K562 (cell line): Measurements from ENCODE around the gene AHI1. TPM values are rescaled to one million over a fixed set of nuclear protein-coding genes. Genes with fewer than 3 reads are reported as not detected.

ENCODE experiments used
- DDX20 ChIP-seq: fragments of 450-650 bp; IDR thresholded peaks from 2 replicates; pipeline ENCODE4 v1.6.1; 2016; ENCODE audit warnings: missing genetic modification characterization, low read depth, mild to moderate bottlenecking, missing compliant biosample characterization, moderate library complexity
- DPF2 ChIP-seq: fragments of 450-650 bp; IDR thresholded peaks from 2 replicates; pipeline ENCODE4 v1.6.1; 2016
- FOXJ2 ChIP-seq: fragments of 200-800 bp; sonication (Bioruptor generic); IDR thresholded peaks from 2 replicates; pipeline ENCODE4 v1.6.1; 2016; ENCODE audit warnings: missing genetic modification characterization, missing compliant biosample characterization
- JUN ChIP-seq, 2 experiments: sonication (generic) in 1 of 2; formaldehyde crosslinking in 1 of 2; IDR thresholded peaks; 2 replicates each; pipeline versions ENCODE4 v1.6.1 to v1.8.0; 2012 to 2022; ENCODE audit warnings: borderline replicate concordance in 2 of 2, mild to moderate bottlenecking in 2 of 2, improper control_type of control experiment in 1 of 2, low read depth in 1 of 2, low read length in 1 of 2, missing genetic modification reagents in 1 of 2
- L3MBTL2 ChIP-seq: fragments of 450-650 bp; IDR thresholded peaks from 2 replicates; pipeline ENCODE4 v1.6.1; 2016; ENCODE audit warnings: mild to moderate bottlenecking, moderate library complexity
- MEF2D ChIP-seq: conservative IDR thresholded peaks from 2 replicates; pipeline ENCODE4 v1.6.1; 2016; ENCODE audit warnings: low read depth, missing genetic modification characterization, missing compliant biosample characterization
- NCOR1 ChIP-seq: fragments of 450-650 bp; IDR thresholded peaks from 2 replicates; pipeline ENCODE4 v1.6.1; 2016; ENCODE audit warnings: mild to moderate bottlenecking, moderate library complexity
- NELFE ChIP-seq: IDR thresholded peaks from 2 replicates; pipeline ENCODE4 v1.6.1; 2011; ENCODE audit warnings: mild to moderate bottlenecking; ENCODE audit not compliant: insufficient read depth, insufficient read length
- RFX1 ChIP-seq: fragments of 450-650 bp; IDR thresholded peaks from 2 replicates; pipeline ENCODE4 v1.6.1; 2016; ENCODE audit warnings: mild to moderate bottlenecking, moderate library complexity
- RFX7 ChIP-seq: fragments of 250-450 bp; sonication (Bioruptor Pico); IDR thresholded peaks from 2 replicates; pipeline ENCODE4 v1.5.1; 2021; ENCODE audit warnings: mild to moderate bottlenecking
- STAT5B ChIP-seq: fragments of 250-450 bp; sonication (Bioruptor Pico); IDR thresholded peaks from 2 replicates; pipeline ENCODE4 v1.8.0; 2021; ENCODE audit warnings: mild to moderate bottlenecking, inconsistent platforms
- TCF3 ChIP-seq: sonication (generic); formaldehyde crosslinking; IDR thresholded peaks from 2 replicates; pipeline ENCODE4 v1.4.0; 2020; ENCODE audit warnings: mild to moderate bottlenecking, missing genetic modification reagents
- TCF7 ChIP-seq: sonication (generic); IDR thresholded peaks from 2 replicates; pipeline ENCODE4 v1.6.1; 2016; ENCODE audit warnings: antibody characterized with exemption, borderline replicate concordance
- ZFP30 ChIP-seq: fragments of 250-450 bp; sonication (Bioruptor Pico); IDR thresholded peaks from 2 replicates; pipeline ENCODE4 v1.8.0; 2022; ENCODE audit warnings: moderate library complexity, mild to moderate bottlenecking, inconsistent platforms, borderline replicate concordance
- ZNF311 ChIP-seq: fragments of 250-450 bp; sonication (Bioruptor Pico); IDR thresholded peaks from 2 replicates; pipeline ENCODE4 v1.4.0; 2020; ENCODE audit warnings: mild to moderate bottlenecking, moderate library complexity
- ZNF431 ChIP-seq: sonication (generic); formaldehyde crosslinking; IDR thresholded peaks from 2 replicates; pipeline ENCODE4 v1.8.0; 2022; ENCODE audit warnings: mild to moderate bottlenecking, missing genetic modification reagents
- ZNF717 ChIP-seq: fragments of 250-450 bp; sonication (Bioruptor Pico); IDR thresholded peaks from 2 replicates; pipeline ENCODE4 v1.5.0; 2021
- ZNF778 ChIP-seq: fragments of 450-650 bp; formaldehyde crosslinking; IDR thresholded peaks from 2 replicates; pipeline ENCODE4 v1.4.0; 2020; ENCODE audit warnings: mild to moderate bottlenecking, moderate library complexity
- polyA plus RNA-seq, 8 experiments: library from polyadenylated mRNA; depleted of rRNA in 4 of 8; stranded (reverse) in 5 of 8; unstranded in 3 of 8; fragments of >200 nt; fragmentation: Nextera tagmentation in 2 of 8; fragmentation: Illumina TruSeq in 1 of 8; extraction: Ambion mirVana in 2 of 8; extraction: Trizol in 1 of 8; gene quantifications; 2 replicates each; pipeline versions ENCODE4 v1.2.1 to v1.2.3, GENCODE V29; 2011 to 2014; ENCODE audit warnings: inconsistent platforms in 1 of 8, missing spikeins in 1 of 8
- total RNA-seq, 7 experiments: library from RNA; depleted of rRNA in 6 of 7; stranded (reverse); fragments of >200 nt in 6 of 7; fragmentation: Illumina TruSeq in 2 of 7; extraction: Trizol in 2 of 7; gene quantifications; 2 replicates each; pipeline versions ENCODE4 v1.2.1 to v1.2.3, GENCODE V29; 2011 to 2021; ENCODE audit warnings: low replicate concordance in 1 of 7
- TF ChIP-seq, protein P1 (sequence below): fragments of 450-650 bp; IDR thresholded peaks from 2 replicates; pipeline ENCODE4 v1.7.0; 2016; ENCODE audit warnings: borderline replicate concordance
- TF ChIP-seq, protein P2 (sequence below): sonication (generic); formaldehyde crosslinking; IDR thresholded peaks from 2 replicates; pipeline ENCODE4 v1.8.0; 2022; ENCODE audit warnings: mild to moderate bottlenecking, missing genetic modification reagents
- TF ChIP-seq, protein P3 (sequence below): fragments of 450-650 bp; formaldehyde crosslinking; IDR thresholded peaks from 2 replicates; pipeline ENCODE4 v1.4.0; 2020; ENCODE audit warnings: mild to moderate bottlenecking, moderate library complexity
- TF ChIP-seq, protein P4 (sequence below): fragments of 450-650 bp; formaldehyde crosslinking; IDR thresholded peaks from 2 replicates; pipeline ENCODE4 v1.4.0; 2022; ENCODE audit warnings: missing genetic modification characterization

AHI1 gene
- total and polyA plus RNA-seq, 9 of the 15 experiments (the other 6 are each of a cell fraction or from before 2014, with no cell fraction given): 24.7 to 54.9 (median 32.2) TPM

DNA sequence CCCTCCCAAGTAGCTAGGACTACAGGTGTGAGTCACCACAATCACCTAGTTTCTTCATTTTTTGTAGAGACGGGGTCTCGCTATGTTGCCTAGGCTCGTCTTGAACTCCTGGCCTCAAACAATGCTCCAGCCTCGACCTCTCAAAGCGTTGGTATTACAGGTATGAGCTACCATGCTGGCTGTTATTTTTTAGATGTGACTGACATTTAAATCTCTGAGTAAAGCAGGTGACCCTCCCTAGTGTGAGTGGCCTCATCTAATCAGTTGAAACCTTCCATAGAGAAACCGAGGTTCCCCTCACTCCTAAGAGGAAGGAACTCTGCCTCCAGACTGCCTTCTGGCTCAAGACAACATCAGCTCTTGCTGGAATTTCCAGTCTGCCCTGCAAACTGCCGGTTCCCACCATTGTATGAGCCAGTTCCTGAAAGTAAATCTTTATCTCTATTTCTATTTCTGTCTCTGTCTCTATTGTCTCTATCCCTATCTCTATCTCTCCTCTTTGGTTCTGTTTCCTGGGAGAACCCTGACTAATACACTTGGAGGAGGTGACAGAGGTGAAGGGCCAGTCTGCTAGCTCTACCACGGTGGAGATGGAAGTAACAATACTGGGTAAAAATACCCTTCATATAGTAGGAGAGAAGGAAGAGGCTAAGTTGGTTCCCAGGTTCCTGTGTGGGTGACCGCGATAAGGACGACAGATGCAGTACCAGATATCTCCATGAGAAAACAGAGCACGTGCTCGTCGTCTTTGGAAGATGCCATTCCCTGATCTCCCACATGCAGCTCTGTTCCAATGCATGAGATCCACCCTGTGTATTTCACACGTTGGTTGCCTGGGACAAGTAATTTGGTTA, 235.4 kb downstream of the AHI1 start (continued):
- TF ChIP-seq, protein P1, sequence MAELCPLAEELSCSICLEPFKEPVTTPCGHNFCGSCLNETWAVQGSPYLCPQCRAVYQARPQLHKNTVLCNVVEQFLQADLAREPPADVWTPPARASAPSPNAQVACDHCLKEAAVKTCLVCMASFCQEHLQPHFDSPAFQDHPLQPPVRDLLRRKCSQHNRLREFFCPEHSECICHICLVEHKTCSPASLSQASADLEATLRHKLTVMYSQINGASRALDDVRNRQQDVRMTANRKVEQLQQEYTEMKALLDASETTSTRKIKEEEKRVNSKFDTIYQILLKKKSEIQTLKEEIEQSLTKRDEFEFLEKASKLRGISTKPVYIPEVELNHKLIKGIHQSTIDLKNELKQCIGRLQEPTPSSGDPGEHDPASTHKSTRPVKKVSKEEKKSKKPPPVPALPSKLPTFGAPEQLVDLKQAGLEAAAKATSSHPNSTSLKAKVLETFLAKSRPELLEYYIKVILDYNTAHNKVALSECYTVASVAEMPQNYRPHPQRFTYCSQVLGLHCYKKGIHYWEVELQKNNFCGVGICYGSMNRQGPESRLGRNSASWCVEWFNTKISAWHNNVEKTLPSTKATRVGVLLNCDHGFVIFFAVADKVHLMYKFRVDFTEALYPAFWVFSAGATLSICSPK: no peak
- peak; percentile 20; the same call in 1 of the 2 replicates for TF ChIP-seq NCOR1
- TF ChIP-seq ZNF778: no peak
- TF ChIP-seq, protein P2, sequence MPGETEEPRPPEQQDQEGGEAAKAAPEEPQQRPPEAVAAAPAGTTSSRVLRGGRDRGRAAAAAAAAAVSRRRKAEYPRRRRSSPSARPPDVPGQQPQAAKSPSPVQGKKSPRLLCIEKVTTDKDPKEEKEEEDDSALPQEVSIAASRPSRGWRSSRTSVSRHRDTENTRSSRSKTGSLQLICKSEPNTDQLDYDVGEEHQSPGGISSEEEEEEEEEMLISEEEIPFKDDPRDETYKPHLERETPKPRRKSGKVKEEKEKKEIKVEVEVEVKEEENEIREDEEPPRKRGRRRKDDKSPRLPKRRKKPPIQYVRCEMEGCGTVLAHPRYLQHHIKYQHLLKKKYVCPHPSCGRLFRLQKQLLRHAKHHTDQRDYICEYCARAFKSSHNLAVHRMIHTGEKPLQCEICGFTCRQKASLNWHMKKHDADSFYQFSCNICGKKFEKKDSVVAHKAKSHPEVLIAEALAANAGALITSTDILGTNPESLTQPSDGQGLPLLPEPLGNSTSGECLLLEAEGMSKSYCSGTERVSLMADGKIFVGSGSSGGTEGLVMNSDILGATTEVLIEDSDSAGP (CRISPR knock-in tag): 0 out of 2 replicates have a peak, but pooled peaks have one; percentile 20
- TF ChIP-seq NELFE: no peak
- TF ChIP-seq, protein P3, sequence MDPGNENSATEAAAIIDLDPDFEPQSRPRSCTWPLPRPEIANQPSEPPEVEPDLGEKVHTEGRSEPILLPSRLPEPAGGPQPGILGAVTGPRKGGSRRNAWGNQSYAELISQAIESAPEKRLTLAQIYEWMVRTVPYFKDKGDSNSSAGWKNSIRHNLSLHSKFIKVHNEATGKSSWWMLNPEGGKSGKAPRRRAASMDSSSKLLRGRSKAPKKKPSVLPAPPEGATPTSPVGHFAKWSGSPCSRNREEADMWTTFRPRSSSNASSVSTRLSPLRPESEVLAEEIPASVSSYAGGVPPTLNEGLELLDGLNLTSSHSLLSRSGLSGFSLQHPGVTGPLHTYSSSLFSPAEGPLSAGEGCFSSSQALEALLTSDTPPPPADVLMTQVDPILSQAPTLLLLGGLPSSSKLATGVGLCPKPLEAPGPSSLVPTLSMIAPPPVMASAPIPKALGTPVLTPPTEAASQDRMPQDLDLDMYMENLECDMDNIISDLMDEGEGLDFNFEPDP (CRISPR knock-in tag): no peak
- no peak for TF ChIP-seq ZFP30 (CRISPR knock-in tag)
- no peak for TF ChIP-seq STAT5B (CRISPR knock-in tag)
- peak; percentile 64 for TF ChIP-seq TCF3 (CRISPR knock-in tag)
- peak; percentile 88 for TF ChIP-seq MEF2D (tag)
- no peak for TF ChIP-seq TCF7
- TF ChIP-seq ZNF431: peak; percentile 40; the same call in 1 of the 2 replicates
- TF ChIP-seq L3MBTL2: peak; percentile 97
- no peak for TF ChIP-seq RFX1
- TF ChIP-seq ZNF717 (CRISPR knock-in tag): no peak
- TF ChIP-seq JUN (IDR thresholded peaks at IDR 0.05; ENCODE audit: borderline replicate concordance, low read depth, low read length): no peak
- TF ChIP-seq JUN (CRISPR knock-in tag; IDR thresholded peaks at IDR 0.05; ENCODE audit: borderline replicate concordance): no peak
- no peak for TF ChIP-seq RFX7 (CRISPR knock-in tag)
- TF ChIP-seq DPF2: peak; percentile 59
- TF ChIP-seq, protein P4, sequence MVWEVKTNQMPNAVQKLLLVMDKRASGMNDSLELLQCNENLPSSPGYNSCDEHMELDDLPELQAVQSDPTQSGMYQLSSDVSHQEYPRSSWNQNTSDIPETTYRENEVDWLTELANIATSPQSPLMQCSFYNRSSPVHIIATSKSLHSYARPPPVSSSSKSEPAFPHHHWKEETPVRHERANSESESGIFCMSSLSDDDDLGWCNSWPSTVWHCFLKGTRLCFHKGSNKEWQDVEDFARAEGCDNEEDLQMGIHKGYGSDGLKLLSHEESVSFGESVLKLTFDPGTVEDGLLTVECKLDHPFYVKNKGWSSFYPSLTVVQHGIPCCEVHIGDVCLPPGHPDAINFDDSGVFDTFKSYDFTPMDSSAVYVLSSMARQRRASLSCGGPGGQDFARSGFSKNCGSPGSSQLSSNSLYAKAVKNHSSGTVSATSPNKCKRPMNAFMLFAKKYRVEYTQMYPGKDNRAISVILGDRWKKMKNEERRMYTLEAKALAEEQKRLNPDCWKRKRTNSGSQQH (CRISPR knock-in tag): no peak
- no peak for TF ChIP-seq ZNF311 (CRISPR knock-in tag)
- 0 out of 2 replicates have a peak, but pooled peaks have one; percentile 41 for TF ChIP-seq FOXJ2 (tag)
- no peak; the same call in 1 of the 2 replicates for TF ChIP-seq DDX20 (tag)
